NCI-H2107 treated with DMSO at 0.1 percent for 48 hours (cell line): ENCODE measurements around the gene LAMTOR2.
"Not testable (repeated sequence)": the region's sequence is repeated elsewhere in the genome, so short reads cannot be mapped to it uniquely, and the experiment has no call there.

ENCODE experiments used
- DNase-seq: peaks from one replicate; lab custom pipeline; 2025; ENCODE audit not compliant: unreplicated experiment; lab: John Stamatoyannopoulos, UW

Gene LAMTOR2

DNA sequence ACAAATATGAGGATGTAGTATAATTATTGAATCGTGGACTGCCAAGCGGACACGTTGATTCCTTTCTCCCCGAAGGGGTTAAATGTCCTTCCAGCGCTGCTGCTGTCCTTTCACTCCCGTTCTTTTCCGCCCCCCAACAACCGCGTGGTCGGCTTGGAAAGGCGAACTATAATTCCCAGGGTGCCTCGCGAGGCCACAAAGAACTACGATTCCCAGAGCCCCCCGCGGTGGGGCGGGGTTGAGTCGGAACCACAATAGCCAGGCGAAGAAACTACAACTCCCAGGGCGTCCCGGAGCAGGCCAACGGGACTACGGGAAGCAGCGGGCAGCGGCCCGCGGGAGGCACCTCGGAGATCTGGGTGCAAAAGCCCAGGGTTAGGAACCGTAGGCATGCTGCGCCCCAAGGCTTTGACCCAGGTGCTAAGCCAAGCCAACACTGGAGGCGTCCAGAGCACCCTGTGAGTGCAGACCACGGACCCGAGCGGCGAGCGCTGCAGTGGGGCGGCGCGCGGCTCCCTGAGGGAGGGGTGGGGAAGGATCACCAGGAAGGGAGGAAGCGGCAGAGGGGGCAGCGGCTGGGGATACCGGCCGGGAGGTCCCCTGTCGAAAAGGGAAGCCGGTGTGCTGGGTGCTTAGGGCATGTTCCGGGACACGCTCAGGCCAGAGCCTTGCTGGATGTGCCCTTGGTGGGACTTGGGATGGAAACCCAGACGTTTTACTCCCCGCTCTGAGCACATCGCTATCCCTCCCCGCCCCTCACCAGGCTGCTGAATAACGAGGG is at the start of gene LAMTOR2:
LAMTOR2 (plus strand) TSS at position 283 of the 781 bp plus-strand sequence; CDS start at position 391, 108 bp downstream.
- DNase-seq, result peak; percentile 98

DNA sequence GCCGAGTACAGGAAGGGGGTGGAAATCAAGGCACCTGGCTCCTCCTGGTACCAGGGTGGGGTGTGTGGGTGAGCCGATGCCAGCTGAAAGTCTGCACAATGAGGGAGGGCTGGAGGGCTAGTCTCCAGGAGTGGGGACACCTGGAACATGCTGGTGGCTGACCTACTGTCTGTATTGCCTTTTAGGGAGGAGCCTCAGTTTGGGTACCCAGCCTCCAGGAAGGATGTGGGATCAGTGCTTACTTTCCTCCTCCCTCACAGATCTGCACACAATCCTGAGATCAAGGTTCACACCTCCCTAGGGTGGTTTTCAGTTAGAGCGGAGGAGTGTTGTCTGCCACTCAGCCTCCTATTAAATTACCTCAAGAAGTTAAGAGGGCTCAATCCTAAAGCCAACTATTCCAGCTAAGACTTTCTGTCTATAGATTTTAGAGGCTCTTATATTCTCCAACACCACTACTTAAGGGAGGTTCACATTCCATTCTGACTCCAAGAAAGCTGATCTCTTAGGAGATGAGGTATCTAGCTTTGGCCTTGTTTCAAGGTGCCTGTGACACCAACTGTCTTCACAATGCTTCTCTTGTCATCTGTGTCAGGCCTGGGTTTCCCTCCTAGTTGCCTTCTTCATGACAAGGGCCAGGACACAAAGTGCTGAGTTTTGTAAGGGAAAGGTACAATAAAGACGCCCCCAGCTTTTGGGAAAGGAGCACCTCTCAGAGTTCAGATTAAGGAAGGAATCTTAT is 49.6 kb upstream of the LAMTOR2 start:
- DNase-seq, result no peak

DNA sequence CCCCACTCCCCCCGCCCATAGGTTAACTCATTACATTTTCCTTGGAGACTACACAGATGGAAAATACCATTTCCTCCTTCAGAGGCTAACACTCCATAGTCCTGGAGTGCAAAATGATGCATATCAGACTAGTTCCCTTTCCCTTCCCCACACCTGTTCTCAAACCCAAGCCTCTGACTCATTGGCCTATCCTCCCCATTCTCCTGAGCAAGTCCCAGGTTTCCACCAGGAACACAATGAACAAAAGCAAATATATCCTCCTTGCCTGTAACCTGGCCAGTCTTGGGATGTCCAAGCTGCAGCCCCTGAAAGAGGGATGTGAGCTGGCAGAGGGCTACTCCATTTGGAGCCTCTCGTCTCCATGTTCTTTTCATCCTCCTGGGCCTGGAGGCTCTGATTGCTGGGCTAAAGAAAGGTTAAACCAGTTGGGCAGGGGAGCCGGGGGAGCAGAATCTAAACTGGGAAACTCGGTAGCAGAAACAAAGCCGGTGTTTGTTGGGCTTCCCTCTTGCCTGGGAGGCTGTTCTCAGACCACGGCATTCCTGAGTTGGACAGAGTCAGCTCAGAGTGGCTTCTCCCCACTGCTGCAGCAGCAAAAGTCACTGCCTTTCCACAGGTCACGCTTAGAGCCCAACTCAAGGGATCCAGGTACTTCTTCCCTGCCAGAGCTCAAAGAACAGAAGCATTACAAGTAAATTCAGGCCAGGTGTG is 47.8 kb upstream of the LAMTOR2 start:
- no peak for DNase-seq

DNA sequence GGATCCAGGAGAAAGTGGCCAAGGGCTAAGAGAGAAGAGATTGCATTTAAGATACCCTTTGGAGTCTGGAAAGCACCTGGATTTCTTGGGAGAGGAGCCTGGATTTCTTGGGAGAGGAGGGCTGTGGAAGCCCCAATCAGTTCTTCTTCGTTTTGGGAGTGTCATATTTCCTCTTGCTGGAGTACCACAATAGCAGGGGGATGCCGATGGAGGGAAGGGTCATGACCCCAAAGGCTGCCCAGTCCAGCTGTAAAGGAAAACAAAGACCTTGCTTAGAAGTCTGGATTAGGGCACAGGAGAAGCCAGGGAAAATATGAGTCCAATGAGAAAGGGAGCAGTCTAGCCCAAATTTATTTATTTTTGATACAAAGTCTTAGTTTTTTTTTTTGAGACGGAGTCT is 45.2 kb upstream of the LAMTOR2 start:
- DNase-seq, result no peak

DNA sequence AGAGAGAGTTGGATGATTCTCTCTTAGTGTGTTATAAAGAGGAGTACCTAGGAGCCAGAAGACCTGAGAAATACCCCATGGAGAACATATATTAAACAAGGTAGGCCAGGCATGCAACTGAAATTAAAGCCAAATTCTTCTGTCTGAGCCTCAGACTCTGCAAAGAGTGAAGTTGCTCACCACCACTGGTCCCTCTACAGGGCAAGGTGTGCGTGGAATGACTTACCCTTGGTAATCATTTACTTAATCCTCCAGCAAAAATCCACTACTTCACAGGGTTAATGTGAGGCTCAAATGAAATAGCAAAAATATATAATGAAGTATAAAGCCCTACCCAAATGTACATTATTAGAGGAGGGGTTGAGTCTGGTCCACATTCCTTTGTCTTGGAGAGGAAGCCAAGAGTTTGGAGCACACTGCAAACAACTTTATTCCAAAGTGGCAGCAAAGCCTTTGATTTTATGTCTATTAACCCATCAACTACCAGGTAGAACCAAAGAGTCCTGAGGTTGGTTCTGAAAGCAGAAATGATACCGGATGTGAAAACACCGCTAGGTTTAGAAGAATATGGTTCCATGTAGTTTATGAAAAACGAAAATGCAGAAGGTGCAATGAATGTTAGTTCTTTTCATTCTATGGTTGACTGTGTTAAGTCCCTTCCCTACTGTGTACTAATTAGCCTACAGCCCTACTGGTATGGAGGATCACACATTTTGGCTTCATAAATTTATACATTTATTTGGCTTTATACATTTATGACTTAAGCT is 42.3 kb upstream of the LAMTOR2 start:
- no peak for DNase-seq

DNA sequence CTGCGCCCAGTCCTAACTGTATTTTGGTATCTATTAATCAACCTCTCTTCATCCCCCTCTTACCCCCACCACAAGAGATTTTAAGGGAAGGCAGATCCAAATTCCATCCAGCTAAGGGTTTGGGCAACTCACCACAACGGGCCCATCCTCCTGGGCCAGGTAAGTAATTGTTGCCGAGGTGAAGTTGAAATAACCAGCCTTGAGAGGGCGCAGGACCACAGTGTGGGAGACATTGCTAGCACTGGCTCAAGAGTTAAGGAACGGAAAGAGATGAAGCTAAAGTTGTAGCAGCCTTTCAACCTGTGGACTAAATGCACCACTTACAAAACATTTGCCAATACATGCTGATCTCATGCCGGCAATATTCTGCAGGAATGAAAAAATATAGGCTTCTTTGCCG is 39.8 kb upstream of the LAMTOR2 start:
- DNase-seq, result no peak

DNA sequence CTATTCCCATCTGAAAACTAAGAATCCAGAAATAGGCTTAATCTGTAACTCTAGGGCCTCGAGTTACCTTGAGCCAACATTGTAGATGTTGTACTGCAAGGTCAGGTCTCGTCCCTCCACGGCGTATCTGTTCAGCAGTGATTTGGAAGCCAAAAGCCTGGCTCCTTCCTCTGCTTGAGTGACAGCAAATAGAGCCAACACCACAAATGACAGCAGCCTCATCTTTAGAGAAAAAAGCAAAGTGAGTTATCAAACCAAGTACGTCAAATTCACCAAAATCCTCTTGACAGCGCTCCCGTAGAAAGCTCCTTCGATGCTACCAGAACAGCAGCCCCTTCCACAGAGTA is 34.7 kb upstream of the LAMTOR2 start:
- DNase-seq, result no peak

DNA sequence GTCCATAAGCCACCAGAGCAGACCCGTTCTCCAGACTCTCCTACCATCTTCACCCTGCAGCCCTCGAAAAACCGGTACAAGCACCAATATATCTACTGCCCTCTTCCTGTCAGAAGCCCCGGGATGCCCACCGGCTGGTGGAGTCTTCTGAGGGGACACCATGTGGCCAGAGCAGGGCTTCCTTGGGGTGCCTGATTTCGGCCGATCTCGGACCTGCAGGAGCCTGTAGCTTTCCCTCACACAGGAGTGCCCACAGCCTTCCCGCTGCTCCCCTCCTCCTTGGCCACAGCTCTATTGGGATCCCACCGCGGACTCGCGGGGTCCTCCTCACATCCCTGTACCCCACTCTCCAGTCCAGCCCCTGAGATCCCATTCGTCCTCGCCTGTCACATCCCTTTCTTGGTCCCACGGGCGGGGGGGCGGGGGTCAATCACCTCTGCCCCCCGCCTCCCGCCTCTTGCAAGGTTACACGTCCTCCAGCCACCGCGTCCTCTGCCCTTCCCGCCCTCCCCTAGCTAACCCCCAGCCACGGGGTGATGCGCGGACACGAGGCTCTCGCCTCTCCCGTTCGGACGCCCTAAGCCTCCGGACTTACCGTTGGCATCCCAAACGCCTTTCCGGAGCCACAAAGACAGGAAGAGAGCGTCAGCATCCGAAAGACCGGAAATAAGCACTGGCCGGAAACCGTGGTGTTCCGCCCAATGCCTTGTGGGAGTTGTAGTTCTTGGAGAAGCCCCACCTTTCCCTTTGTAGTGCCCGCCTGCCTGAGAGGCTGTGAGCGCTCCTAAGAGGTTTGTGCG is 34.1 kb upstream of the LAMTOR2 start, which contains the start of gene SSR2:
SSR2 (minus strand) TSS at position 659 of the 800 bp plus-strand sequence. CDS start 784 bp downstream, outside the sequence.
- peak; percentile 95 for DNase-seq

DNA sequence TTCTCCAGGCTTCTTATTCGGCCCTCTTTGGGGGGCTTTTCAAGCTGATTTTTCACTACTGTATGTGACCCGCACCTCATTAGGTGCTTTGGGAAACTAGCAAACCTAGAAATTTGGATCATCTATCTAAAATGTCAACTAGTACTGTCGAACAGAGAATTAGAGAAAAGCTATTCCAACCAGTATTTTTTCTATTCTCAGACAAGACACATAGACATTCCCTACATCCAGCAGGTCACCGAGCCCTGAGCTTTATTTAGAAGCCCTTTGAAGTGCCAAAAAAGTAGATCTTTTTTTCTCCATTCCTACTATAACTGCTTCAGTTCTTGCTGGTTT is 33.5 kb upstream of the LAMTOR2 start:
- DNase-seq, result no peak

DNA sequence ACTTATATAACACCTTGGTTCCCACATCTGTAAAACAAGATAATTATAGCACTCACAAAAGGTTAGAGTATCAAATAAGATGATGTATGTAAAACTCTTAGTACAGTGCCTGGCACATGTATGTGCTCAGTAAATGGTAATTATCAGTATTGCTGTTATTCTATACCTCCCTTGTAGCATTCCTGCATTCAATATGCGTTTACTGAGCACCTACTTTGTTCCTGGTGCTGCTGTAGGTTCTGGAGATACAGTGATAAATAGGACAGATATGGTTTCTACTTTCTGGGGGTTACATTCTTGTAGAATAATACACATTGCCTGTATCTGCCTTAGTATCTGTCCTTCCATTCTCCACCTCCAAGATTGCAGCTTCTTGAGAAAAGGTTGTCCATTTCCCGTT is 32.6 kb upstream of the LAMTOR2 start:
- DNase-seq, result no peak

DNA sequence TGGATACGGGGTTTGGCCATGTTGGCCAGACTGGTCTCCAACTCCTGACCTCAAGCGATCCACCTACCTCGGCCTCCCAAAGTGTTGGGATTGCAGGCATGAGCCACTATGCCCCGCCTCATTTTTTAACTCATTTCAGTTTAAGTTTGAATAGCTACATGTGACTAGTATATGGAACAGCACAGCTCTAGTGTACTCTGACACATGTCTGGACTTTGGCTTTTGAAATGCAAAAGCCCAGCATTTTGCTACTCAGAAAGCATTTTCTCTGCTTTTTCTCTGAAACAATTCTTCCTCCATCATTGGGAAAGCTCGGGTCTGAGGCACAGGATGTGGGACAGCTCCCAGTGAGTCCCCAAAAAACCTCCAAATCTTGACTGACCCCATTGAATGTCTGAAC is 29.8 kb upstream of the LAMTOR2 start:
- DNase-seq, result no peak

DNA sequence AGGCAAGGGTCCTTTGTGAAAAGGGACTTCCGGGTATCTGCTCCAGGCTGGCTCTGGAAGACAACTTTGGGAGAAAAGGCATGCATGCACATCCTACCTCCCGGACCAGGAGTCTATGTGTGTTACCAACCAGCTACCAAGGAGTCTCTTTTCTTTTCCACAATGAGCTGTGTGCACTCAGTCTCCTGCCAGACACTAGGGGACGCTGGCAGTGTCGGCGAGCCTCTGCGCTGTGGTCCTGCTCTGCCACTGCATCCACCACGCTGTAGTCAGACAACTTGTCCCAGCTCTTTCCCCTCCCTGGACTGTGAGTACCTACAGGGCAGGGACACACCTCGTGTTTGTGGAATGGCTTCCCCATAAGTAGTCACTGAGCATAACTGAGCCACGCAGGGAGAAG is 28.7 kb upstream of the LAMTOR2 start:
- no peak for DNase-seq

DNA sequence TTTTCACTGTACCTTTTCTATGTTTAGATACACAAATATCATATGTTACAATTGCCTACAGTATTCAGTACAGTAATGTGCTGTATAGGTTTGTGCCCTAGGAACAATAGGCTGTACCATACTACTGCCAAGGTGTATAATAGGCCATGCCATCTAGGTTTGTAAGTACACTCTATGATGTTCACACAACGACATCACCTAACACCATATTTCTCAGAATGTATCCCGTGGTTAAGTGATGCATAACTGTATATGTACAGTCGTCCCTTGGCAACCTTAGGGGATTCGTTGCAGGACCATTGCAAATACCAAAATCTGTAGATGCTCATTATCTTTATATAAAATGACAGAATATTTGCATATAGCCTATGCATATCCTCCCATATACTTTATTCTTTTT is 28.0 kb upstream of the LAMTOR2 start:
- no peak for DNase-seq

DNA sequence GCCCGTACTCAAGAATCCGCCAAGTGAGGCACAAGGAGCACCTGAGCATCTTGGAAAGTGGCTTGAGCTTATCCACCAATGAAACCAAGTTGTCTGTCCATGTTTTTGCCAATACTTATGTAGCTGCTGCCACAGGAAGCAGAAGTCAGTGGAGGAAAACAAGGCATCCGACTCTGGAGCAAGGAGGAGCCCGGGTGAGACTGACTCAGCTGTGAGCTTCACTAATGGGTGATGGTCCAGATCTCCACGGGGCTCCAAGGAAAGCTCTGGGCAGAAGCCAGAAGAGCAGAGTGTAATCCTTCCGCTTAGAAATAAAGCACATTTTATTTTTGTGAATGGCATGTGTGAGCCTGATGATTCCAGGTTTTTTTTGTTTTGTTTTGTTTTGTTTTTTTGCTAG is 21.6 kb upstream of the LAMTOR2 start:
- DNase-seq, result no peak

DNA sequence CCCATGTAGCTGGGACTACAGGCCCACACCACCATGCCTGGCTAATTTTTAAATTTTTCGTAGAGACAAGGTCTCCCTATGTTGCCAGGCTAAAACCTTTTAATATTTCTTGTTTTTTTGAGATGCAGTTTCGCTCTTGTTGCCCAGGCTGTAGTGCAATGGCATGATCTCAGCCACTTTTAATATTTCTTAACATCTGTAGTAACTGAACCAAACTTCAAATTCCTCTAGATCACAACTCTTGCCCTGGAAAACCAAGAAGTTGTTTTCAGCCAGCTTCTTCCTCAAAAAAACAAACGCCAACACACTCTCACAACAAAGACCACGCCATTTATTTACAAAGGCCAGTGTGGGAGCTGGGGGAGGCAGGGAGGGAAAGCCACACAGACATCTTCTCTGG is 19.6 kb upstream of the LAMTOR2 start:
- not testable (repeated sequence) for DNase-seq

DNA sequence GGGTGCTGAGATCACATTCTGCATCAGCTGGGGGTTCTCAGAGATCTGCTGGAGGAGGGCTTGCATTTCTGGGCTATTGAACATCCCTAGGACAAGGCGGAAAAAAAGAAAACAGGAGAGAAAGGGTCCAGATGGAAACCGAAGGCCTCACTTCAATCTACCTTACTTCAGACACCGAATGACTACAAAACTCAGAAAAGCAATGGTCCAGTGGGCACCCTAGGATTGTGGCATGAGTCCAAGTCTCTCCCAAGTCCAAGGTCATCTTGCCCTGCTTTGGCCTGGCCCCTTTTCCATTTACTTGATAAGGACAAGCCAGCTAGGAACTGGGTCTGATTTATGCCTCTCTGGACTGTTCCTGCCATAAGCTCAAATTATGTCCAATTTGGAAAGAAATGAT is 11.8 kb upstream of the LAMTOR2 start:
- DNase-seq, result no peak

DNA sequence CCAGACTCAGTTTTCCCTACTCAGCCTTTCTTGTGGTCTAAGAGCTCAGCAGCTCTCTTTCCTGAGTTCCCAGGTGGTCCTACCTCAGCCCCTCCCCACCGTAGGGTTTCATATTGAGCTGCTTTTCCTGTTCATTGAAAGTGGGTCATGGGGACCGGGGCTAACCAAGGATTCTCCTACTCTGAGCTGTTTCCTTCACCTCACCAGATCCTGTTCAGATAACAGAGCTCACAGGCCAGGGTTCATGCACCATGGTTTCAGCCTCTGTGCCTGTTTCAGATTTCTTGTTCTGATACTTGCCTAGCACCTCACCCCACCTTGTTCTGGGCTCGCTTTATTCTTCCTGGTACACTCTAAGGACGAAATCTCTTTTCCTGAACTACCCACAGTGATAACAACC is 9.5 kb upstream of the LAMTOR2 start:
- DNase-seq, result no peak

DNA sequence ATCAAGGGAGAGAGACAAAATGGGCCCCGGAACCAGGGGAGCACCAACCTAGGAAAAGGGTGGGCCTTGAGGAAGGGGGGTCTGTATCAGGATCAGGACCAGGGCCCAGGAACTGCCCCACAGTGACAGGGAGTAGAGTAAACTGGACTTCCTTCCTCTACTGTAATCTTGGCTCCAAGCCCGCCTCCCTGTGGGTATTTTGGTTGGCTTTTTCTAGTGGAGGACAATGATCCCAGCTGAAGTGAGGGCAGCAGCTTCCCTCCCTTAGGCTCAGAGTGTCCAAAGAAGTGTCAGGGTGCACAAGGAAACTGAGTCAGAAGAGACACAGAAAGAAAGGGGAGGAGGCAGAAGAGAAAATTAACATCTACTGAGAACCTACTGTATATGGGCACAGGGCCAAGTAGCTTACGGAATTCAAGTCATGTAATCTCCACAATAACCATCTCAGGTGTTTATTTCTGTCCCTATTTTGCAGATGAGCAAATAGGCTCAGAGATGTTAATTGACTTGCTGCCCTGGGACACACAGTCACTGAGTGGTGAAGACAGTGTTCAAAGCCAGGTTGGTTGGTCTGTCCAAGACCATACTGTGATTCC is 5.8 kb upstream of the LAMTOR2 start:
- no peak for DNase-seq

DNA sequence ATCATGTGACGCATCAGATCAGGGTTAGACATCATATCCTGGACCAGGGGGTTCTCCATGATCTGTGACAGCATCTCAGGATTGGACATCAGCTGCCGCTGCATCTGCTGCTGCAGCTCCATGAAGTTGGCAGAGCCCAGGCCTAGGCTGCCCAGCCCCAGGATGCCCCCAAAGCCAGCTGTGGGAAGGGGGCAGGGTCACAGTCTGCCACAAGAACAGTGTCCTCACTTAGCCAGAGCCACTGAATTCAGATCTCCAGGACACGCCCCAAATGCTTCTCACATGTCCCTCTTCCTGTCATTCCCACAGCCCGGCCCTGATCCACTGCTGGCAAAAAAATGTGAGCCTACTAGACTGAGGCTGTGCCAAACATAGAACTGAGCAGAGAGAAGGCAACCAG is 4.2 kb upstream of the LAMTOR2 start:
- no peak for DNase-seq
